ENCODE data around the gene FCGR3A. TPM values are rescaled to one million over a fixed set of nuclear protein-coding genes. Genes with fewer than 3 reads are reported as not detected.
"Not testable (repeated sequence)": the region's sequence is repeated elsewhere in the genome, so short reads cannot be mapped to it uniquely, and the experiment has no call there.

FCGR3A gene
- total RNA-seq, 2 donors from 2014 or later = 3.2 to 10.1 TPM

DNA sequence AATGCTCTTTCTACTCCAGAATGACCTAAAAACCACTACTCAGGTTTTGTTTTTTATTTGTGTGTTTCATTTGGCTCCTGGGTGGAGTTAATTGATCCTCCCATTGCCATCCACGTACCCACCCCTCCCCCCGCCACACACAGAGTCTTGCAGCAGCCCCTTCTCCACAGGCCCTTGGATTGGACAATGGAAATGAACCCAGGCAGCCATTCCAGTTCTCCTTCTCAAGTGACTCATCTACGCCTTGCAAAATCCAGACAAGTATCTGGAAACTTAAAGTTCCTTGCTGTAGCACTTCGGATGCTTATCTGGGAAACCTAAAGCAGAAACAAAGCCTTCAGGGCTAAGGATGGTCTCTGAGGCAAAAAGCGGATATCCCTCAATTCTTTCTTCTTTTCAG, 1.3 kb upstream of the FCGR3A start:
- H3K4me3 ChIP-seq; H3K27ac ChIP-seq; H3K9ac ChIP-seq (ENCODE audit: low read depth in 2 of 2, low read length in 2 of 2); DNase-seq; H3K9me3 ChIP-seq; H3K4me1 ChIP-seq; H3K27me3 ChIP-seq; H3K36me3 ChIP-seq; intact Hi-C loops (cut with DNase I): not testable (repeated sequence)

DNA sequence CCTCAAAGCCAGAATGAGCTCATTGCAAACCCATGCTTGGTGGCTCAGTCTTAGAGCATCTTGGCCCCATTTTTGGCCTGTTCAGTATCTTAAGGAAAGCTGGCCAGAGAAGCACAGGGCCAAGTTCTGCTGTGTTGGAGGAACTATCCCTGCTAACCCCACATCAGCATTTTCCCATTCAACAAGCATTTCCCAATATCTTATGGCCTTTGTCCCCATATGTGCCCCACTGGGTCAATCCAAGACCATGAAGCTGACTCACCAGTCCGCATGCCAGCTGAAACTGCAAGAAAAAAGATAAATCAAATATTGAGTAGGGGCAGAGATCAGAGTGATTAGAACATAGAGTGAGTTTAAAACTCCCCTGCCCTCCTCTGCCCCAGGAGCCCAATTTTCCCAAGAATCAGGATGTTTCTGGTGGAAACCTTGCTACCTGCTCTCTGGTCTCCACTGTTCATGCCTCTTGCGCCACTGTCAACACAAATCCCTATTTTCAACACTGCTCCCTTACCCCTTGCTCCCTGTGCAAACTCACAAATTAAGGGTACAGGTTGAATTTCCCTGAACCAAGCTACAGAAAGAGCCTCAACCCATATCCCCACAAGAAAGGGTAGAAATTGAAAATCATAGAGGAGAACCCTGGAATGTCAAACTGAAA, 740 bp downstream of the FCGR3A start:
- H3K36me3 ChIP-seq; H3K27ac ChIP-seq; H3K4me1 ChIP-seq; DNase-seq; H3K9ac ChIP-seq (ENCODE audit: low read depth in 2 of 2, low read length in 2 of 2); intact Hi-C loops (cut with DNase I); H3K4me3 ChIP-seq; H3K27me3 ChIP-seq; H3K9me3 ChIP-seq: not testable (repeated sequence)

DNA sequence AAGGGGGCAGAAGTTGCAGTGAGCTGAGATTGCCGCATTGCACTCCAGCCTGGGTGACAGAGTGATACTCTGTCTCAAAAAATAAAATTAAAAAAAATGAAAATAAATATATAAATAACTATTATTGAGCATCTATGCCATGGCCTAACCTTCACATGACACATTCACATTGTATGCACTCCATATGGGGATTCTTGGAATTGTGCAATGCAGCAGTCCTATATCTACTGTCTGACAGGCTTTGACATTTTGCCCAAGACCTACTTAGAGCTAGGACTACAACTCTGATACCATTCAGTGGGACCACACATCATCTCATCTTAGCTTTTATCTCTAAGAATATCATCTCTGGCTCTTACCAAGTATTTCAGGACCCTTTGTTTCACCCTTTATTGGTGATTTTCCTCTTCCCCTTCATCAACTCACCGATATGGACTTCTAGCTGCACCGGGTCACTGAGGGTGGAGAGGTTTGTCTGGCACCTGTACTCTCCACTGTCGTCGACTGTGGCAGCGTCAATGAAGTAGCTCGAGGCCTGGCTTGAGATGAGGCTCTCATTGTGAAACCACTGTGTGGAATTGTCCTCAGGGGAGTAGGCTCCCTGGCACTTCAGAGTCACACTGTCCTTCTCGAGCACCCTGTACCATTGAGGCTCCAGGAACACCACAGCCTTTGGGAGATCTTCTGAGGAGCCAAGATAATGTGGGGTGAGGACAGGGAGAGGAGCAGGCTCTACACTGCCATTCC, 1.4 kb downstream of the FCGR3A start:
- H3K9ac ChIP-seq (ENCODE audit: low read depth in 2 of 2, low read length in 2 of 2); DNase-seq; H3K4me1 ChIP-seq; intact Hi-C loops (cut with DNase I); H3K27me3 ChIP-seq; H3K27ac ChIP-seq; H3K4me3 ChIP-seq; H3K36me3 ChIP-seq; H3K9me3 ChIP-seq: not testable (repeated sequence)

DNA sequence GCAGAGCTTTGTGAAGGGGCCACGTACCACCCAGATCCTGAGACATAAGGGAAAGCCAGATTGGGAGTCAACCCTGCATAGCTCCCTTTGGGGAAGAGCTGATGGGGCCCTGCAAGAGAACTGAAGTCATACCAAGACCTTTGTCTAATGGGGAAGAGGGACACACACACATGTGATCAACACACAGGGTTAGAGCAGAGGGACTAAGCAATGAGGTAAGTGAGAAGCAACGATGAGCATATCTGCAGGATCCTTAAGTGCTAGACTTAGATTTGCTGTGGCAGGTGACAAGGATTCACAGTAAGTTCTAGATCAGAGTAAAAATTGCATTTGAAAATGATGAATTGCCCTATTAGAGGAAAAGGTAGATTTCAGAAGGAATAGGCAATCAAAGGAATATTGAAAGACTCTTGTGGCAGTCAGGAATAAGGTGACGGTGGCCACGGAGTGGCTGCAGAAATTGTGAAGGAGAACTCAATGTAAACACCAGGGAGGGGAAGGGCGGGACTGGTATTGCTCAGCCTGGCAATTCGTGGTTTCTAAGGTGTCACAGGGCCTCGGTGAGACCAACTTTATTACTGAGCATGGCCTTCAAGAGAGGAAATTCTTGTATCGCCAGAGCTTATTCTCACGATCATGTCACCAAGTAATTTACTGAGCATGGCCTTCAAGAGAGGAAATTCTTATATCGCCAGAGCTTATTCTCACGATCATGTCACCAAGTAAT, 4.5 kb downstream of the FCGR3A start:
- H3K27ac ChIP-seq, DNase-seq: not testable (repeated sequence)

DNA sequence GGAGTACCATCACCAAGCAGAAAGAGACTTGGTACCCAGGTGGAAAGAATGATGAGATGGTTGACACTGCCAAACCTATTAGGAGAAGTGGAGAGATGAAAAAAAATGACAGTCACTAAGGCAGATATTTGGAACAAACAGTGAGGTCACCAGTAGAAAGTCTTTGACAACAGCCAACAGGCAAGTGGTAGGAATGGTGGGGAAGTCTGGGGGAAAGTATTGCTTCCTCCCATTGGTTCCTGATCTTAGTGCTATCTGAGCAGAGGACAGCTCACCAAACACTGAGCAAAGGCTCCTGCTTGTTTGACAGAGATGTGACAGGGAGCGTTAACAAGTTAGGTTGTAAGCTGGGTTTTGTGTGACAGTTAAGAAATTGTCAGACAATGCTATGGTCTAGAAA, 6.5 kb downstream of the FCGR3A start:
- DNase-seq; intact Hi-C loops (cut with DNase I): not testable (repeated sequence)

More for the DNA sequence above, 4.5 kb downstream of the FCGR3A start:
- H3K4me1 ChIP-seq; H3K27me3 ChIP-seq; H3K9ac ChIP-seq (ENCODE audit: low read depth in 2 of 2, low read length in 2 of 2); H3K36me3 ChIP-seq; intact Hi-C loops (cut with DNase I); H3K4me3 ChIP-seq; H3K9me3 ChIP-seq: not testable (repeated sequence)

DNA sequence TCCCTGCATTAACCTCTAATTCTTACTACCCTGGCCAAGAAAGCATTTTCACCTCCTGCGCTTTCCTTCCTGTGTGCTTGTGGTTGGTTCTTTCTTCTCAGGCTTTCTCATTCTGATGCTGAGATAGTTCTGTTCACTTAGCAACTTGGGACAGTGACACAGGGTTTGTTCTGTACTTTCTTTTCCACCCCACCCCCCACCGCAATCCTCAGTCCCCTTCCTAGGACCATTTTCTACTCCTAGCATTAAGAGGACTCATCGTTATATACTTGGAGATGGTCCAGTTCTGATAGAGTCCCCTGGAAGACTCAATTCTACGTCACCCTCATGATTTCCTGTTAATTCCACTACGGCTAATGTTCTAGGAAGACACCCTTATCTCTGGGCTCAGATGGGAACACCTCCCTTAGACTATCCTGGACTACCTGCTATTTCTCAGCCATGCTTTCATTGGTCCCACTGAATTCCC, 7.5 kb downstream of the FCGR3A start:
- H3K9me3 ChIP-seq; H3K36me3 ChIP-seq; H3K27me3 ChIP-seq; DNase-seq; intact Hi-C loops (cut with DNase I); H3K4me1 ChIP-seq; H3K27ac ChIP-seq; H3K4me3 ChIP-seq; H3K9ac ChIP-seq (ENCODE audit: low read depth in 2 of 2, low read length in 2 of 2): not testable (repeated sequence)

More for the DNA sequence above, 6.5 kb downstream of the FCGR3A start:
- H3K27me3 ChIP-seq; H3K9ac ChIP-seq (ENCODE audit: low read depth in 2 of 2, low read length in 2 of 2); H3K36me3 ChIP-seq; H3K27ac ChIP-seq; H3K9me3 ChIP-seq; H3K4me1 ChIP-seq; H3K4me3 ChIP-seq: not testable (repeated sequence)

DNA sequence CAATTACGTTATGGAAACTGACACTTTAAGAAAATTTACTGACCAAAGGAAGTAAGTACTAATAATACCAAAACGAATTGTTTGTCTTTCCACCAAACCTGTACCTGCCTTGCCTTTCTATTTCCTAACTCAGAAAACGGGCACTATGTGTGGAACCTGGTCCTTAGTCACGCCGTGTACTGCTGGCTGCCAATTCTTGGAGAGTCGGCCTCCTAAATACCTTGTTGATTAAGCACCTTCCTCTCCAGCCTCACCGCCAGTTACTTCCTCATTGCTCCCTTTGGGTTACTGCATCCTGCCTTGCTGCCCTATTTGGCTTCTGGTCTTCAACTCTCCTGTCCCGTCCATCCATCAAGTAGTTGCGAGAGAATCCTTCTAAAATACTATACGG, 9.1 kb downstream of the FCGR3A start:
- H3K9me3 ChIP-seq; DNase-seq; H3K4me1 ChIP-seq; H3K36me3 ChIP-seq; H3K4me3 ChIP-seq; intact Hi-C loops (cut with DNase I); H3K9ac ChIP-seq (ENCODE audit: low read depth in 2 of 2, low read length in 2 of 2); H3K27ac ChIP-seq; H3K27me3 ChIP-seq: not testable (repeated sequence)

DNA sequence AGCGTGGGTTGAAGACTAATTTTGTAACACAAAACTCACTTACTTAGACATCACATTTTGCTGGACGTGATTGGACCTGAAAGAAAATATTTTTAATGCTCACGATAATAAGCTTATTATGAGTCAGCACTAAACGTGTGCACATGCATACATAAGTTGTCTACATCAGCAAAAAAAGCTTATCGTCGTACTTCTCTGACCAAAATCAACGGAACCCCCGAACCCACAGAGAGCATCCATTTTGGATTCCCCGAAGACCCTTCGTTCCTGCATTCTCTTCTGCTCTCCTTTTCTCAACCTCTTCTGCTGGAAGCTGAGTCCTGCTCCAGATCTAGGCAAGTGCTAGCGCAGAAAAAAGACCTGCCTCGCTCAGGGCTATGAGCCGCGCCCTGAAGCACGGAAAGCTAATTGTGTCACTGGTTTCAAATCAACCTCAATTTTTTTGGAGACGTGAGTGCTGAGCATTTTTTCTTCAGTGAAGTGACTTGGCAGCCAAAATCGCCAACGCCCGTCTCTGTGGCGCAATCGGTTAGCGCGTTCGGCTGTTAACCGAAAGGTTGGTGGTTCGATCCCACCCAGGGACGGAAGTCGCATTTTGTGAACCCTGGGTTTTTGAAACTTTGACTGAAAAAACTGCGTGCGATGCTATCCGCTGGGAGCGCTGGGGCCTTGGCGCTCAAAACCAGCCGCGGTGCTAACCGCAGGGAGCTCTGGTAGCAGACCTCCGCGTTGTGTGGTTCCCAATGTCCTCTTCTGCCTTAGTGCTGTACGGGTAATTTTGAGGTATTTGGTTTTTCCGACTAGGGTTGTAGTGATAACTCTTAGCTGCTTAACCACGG, 9.7 kb downstream of the FCGR3A start:
- H3K27me3 ChIP-seq; H3K27ac ChIP-seq; H3K36me3 ChIP-seq; H3K4me1 ChIP-seq; H3K9me3 ChIP-seq; intact Hi-C loops (cut with DNase I): not testable (repeated sequence)
- H3K9ac ChIP-seq (ENCODE audit: low read depth in 2 of 2, low read length in 2 of 2) = peak overlapping the region in 1 of 2 donors; percentile 37
- H3K4me3 ChIP-seq = peak overlapping the region; percentile 21
- DNase-seq = peak; percentile 76

DNA sequence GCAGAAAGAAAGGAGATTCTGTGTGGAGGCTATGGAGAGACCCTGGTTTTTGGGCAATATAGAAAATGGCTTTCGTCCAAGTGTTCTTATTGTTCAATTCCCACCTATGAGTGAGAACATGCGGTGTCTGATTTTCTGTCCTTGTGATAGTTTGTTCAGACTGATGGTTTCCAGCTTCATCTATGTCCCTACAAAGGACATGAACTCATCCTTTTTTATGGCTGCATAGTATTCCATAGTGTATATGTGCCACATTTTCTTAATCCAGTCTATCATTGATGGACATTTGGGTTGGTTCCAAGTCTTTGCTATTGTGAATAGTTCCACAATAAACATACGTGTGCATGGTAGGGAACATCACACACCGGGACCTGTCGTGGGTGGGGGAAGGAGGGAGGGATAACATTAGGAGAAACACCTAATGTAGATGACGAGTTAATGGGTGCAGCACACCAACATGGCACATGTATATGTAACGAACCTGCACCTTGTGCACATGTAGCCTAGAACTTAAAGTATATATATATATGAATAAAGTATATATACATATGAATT, 10.6 kb downstream of the FCGR3A start:
- H3K9me3 ChIP-seq; H3K36me3 ChIP-seq; H3K9ac ChIP-seq (ENCODE audit: low read depth in 2 of 2, low read length in 2 of 2); H3K27me3 ChIP-seq; intact Hi-C loops (cut with DNase I); H3K4me1 ChIP-seq; DNase-seq; H3K27ac ChIP-seq; H3K4me3 ChIP-seq: not testable (repeated sequence)

DNA sequence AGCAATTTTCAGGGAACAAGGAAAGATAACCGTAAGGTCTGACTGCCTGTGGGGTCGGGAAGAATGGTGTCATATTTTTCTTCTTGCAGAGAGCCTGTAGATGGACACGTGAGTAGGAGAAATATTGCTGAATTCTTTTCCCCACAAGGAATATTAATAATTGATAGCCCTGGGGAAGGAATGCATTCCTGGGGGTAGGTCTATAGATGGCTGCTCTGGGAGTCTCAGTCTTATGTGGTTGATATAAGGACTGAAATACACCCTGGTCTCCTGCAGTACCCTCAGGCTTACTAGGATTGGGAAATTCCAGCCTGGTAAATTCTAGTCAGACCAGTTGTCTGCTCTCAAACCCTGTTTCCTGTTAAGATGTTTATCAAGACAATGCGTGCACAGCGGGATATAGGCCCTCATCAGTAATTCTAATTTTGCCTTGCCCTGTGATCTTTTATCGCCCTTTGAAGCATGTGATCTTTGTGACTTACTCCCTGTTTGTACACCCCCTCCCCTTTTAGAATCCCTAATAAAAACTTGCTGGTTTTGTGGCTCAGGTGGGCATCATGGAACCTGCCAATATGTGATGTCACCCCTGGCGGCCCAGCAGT, 12.4 kb downstream of the FCGR3A start:
- H3K9ac ChIP-seq (ENCODE audit: low read depth in 2 of 2, low read length in 2 of 2); H3K27me3 ChIP-seq; H3K27ac ChIP-seq; H3K4me3 ChIP-seq; H3K36me3 ChIP-seq; H3K9me3 ChIP-seq; intact Hi-C loops (cut with DNase I); DNase-seq; H3K4me1 ChIP-seq: not testable (repeated sequence)

DNA sequence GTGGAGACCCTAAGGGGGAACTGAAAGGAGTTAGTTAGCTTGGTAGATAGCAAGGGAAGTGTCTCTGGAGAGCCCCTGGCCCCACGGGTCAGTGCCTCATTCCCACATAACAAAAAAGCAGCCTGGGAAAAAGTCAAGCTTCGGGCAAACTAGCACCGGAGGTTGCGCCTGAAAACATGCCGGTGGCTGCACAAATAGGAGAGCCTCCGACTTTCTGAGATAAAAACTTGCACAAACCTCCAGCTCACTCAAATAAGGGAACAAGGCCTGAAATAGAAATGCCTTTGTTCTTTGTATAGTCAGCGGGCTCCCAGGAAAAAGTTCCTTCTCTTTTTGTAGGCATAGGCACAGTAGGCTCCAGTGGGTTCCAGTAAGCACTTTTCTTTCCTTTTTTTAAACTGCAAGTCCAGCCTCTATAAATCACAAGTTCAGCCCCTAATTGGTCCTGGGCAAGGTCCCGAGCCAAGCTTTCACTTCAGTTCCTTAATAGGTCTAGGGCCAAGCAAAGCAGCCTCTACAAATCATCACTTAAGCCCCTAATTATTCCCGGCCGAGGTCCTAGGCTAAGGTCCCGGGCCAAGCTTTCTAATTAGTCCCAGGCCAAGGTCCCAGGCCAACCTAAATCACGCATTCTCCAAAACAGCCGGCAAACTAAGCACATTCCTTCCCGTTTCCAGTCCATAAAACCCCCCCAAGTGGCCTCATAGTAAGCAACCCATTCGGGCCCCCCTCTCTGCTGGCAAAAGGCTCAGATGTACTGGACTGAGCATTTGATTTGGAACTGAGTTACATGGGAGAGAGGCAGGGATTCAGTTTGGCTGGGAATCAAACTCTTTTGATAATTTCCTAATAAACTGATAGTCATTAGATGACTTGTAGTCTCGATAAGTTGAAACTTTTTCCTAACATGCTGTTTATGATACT, 16.7 kb downstream of the FCGR3A start:
- peak overlapping the region; percentile 50 for H3K27ac ChIP-seq
- H3K4me3 ChIP-seq; H3K9me3 ChIP-seq; H3K36me3 ChIP-seq; H3K4me1 ChIP-seq; H3K9ac ChIP-seq (ENCODE audit: low read depth in 2 of 2, low read length in 2 of 2); H3K27me3 ChIP-seq; intact Hi-C loops (cut with DNase I): not testable (repeated sequence)
- peak; percentile 27 for DNase-seq
